ENCODE measurements around the gene ACAP1. TPM values are rescaled to one million over a fixed set of nuclear protein-coding genes. Genes with fewer than 3 reads are reported as not detected.

Gene ACAP1
- polyA plus RNA-seq, 1 donor (not counting 4 experiments of a cell fraction or from before 2014, with no cell fraction given): 1.7 TPM

GRCh38 chr17:7311110-7311705, 25.1 kb upstream of the ACAP1 start:
- H3K4me2 ChIP-seq (ENCODE audit: control insufficient read depth, extremely low read depth, insufficient read depth, low read depth, low read length): no peak overlapping the region
- H3K4me3 ChIP-seq (ENCODE audit: control insufficient read depth in 2 of 3, extremely low read depth in 1 of 3, insufficient read depth in 2 of 3, low read depth in 1 of 3, low read length in 3 of 3): no peak overlapping the region
- FAIRE-seq (no peak), DNase-seq (ENCODE audit: low read depth, low spot score) (no peak)
- peak overlapping the region; percentile 16 for H3K9ac ChIP-seq (ENCODE audit: control insufficient read depth, extremely low read depth, insufficient read depth, low read length)
- H3K36me3 ChIP-seq (ENCODE audit: control insufficient read depth in 2 of 2, extremely low read depth in 1 of 2, insufficient read depth in 2 of 2, low read length in 2 of 2): peaks cover 38 to 54% of the 10 kb centered on the region in 2 experiments
- no peaks in the 10 kb centered on the region for H3K9me3 ChIP-seq (ENCODE audit: control insufficient read depth, low read depth, low read length)
- H3K27me3 ChIP-seq (ENCODE audit: control insufficient read depth, extremely low read depth, insufficient read depth, low read length): no peaks in the 10 kb centered on the region
- no peak overlapping the region for H3K27ac ChIP-seq (ENCODE audit: control insufficient read depth, insufficient read depth, low read length)
- TF ChIP-seq, protein P1, sequence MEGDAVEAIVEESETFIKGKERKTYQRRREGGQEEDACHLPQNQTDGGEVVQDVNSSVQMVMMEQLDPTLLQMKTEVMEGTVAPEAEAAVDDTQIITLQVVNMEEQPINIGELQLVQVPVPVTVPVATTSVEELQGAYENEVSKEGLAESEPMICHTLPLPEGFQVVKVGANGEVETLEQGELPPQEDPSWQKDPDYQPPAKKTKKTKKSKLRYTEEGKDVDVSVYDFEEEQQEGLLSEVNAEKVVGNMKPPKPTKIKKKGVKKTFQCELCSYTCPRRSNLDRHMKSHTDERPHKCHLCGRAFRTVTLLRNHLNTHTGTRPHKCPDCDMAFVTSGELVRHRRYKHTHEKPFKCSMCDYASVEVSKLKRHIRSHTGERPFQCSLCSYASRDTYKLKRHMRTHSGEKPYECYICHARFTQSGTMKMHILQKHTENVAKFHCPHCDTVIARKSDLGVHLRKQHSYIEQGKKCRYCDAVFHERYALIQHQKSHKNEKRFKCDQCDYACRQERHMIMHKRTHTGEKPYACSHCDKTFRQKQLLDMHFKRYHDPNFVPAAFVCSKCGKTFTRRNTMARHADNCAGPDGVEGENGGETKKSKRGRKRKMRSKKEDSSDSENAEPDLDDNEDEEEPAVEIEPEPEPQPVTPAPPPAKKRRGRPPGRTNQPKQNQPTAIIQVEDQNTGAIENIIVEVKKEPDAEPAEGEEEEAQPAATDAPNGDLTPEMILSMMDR (optimal IDR thresholded peaks at IDR 0.05 in 1 of 3, IDR thresholded peaks at IDR 0.05 in 1 of 3, conservative IDR thresholded peaks at IDR 0.05 in 1 of 3; ENCODE audit: extremely low read depth in 1 of 3, insufficient read depth in 2 of 3, low read length in 3 of 3): no peak
- no peak for TF ChIP-seq EZH2 (IDR thresholded peaks at IDR 0.05; ENCODE audit: low read length)
- dilution Hi-C loops (cut with MboI; ENCODE audit: extremely low pct_ligation_motif_present, low sequenced_read_pairs): no loop called here
- H3K9me1 ChIP-seq (ENCODE audit: control insufficient read depth, extremely low read depth, insufficient read depth, low read length): peaks cover 8% of the 10 kb centered on the region
- H3K4me1 ChIP-seq (ENCODE audit: control insufficient read depth, extremely low read depth, insufficient read depth, low read length): peaks cover 48% of the 10 kb centered on the region
- peaks cover 62% of the 10 kb centered on the region for H3K79me2 ChIP-seq (ENCODE audit: control insufficient read depth, insufficient read depth, low read length)
- H4K20me1 ChIP-seq (ENCODE audit: control insufficient read depth, extremely low read depth, insufficient read depth, low read length): peaks cover 50% of the 10 kb centered on the region
- no peak overlapping the region for H2AFZ ChIP-seq (ENCODE audit: control insufficient read depth, low read length)

- peak overlapping the region; percentile 88 for H3K4me2 ChIP-seq (ENCODE audit: control insufficient read depth, extremely low read depth, insufficient read depth, low read depth, low read length)
- no peak overlapping the region for H3K27ac ChIP-seq (ENCODE audit: control insufficient read depth, insufficient read depth, low read length)
- no peaks in the 10 kb centered on the region for H3K9me3 ChIP-seq (ENCODE audit: control insufficient read depth, low read depth, low read length)
- H3K4me1 ChIP-seq (ENCODE audit: control insufficient read depth, extremely low read depth, insufficient read depth, low read length): peaks cover 46% of the 10 kb centered on the region
- peaks cover 38 to 61% of the 10 kb centered on the region in 2 experiments for H3K36me3 ChIP-seq (ENCODE audit: control insufficient read depth in 2 of 2, extremely low read depth in 1 of 2, insufficient read depth in 2 of 2, low read length in 2 of 2)
- DNase-seq (ENCODE audit: low read depth, low spot score): no peak
- no peaks in the 10 kb centered on the region for H3K27me3 ChIP-seq (ENCODE audit: control insufficient read depth, extremely low read depth, insufficient read depth, low read length)
- dilution Hi-C loops (cut with MboI; ENCODE audit: extremely low pct_ligation_motif_present, low sequenced_read_pairs): no loop called here
- H3K9ac ChIP-seq (ENCODE audit: control insufficient read depth, extremely low read depth, insufficient read depth, low read length): no peak overlapping the region
- FAIRE-seq: no peak
- H3K79me2 ChIP-seq (ENCODE audit: control insufficient read depth, insufficient read depth, low read length): peaks cover 61% of the 10 kb centered on the region
- H4K20me1 ChIP-seq (ENCODE audit: control insufficient read depth, extremely low read depth, insufficient read depth, low read length): peaks cover 50% of the 10 kb centered on the region
- H3K4me3 ChIP-seq (ENCODE audit: control insufficient read depth in 2 of 3, extremely low read depth in 1 of 3, insufficient read depth in 2 of 3, low read depth in 1 of 3, low read length in 3 of 3): no peak overlapping the region
- no peak overlapping the region for H2AFZ ChIP-seq (ENCODE audit: control insufficient read depth, low read length)
- TF ChIP-seq, protein P1 (optimal IDR thresholded peaks at IDR 0.05 in 1 of 3, IDR thresholded peaks at IDR 0.05 in 1 of 3, conservative IDR thresholded peaks at IDR 0.05 in 1 of 3; ENCODE audit: extremely low read depth in 1 of 3, insufficient read depth in 2 of 3, low read length in 3 of 3): no peak
- no peak for TF ChIP-seq EZH2 (IDR thresholded peaks at IDR 0.05; ENCODE audit: low read length)
- peaks cover 8% of the 10 kb centered on the region for H3K9me1 ChIP-seq (ENCODE audit: control insufficient read depth, extremely low read depth, insufficient read depth, low read length)
Observed at GRCh38 chr17:7312432-7313087, 23.8 kb upstream of the ACAP1 start.
